ENCODE data around the gene SUMO3.
A peak's percentile ranks its signal among the peaks of the same experiment; 100 is the strongest.

Gene SUMO3

GRCh38 chr21:44828362-44829056 lies 10.6 kb upstream of the SUMO3 start:
- DNase-seq: no peak

GRCh38 chr21:44823179-44823660 lies 5.4 kb upstream of the SUMO3 start:
- DNase-seq: no peak

GRCh38 chr21:44822484-44823178 lies 4.8 kb upstream of the SUMO3 start:
- no peak for DNase-seq

- no peak for DNase-seq
Observed at GRCh38 chr21:44820851-44821250, 3.0 kb upstream of the SUMO3 start.

- no peak for DNase-seq
Observed at GRCh38 chr21:44819283-44820243, 1.7 kb upstream of the SUMO3 start.

GRCh38 chr21:44818640-44819011 lies 764 bp upstream of the SUMO3 start:
- no peak for DNase-seq

- DNase-seq: peak; percentile 68 to 69
Observed at GRCh38 chr21:44817506-44817880, 369 bp downstream of the SUMO3 start.

GRCh38 chr21:44816761-44817505 lies 929 bp downstream of the SUMO3 start:
- DNase-seq: no peak

GRCh38 chr21:44815852-44816628 lies 1.8 kb downstream of the SUMO3 start:
- DNase-seq: no peak

- no peak for DNase-seq
Observed at GRCh38 chr21:44815225-44815624, 2.6 kb downstream of the SUMO3 start.

- no peak for DNase-seq
Observed at GRCh38 chr21:44814498-44815023, 3.3 kb downstream of the SUMO3 start.

GRCh38 chr21:44813727-44814126 lies 4.1 kb downstream of the SUMO3 start:
- no peak for DNase-seq

- DNase-seq: no peak
Observed at GRCh38 chr21:44813149-44813548, 4.7 kb downstream of the SUMO3 start.

- no peak for DNase-seq
Observed at GRCh38 chr21:44812640-44813039, 5.2 kb downstream of the SUMO3 start.

GRCh38 chr21:44810779-44811178 lies 7.1 kb downstream of the SUMO3 start:
- no peak for DNase-seq

- no peak for DNase-seq
Observed at GRCh38 chr21:44805859-44806258, 12.0 kb downstream of the SUMO3 start.

GRCh38 chr21:44805226-44805625 lies 12.6 kb downstream of the SUMO3 start:
- no peak for DNase-seq

GRCh38 chr21:44804762-44805161 lies 13.1 kb downstream of the SUMO3 start:
- DNase-seq: no peak

GRCh38 chr21:44803651-44804050 lies 14.2 kb downstream of the SUMO3 start:
- no peak for DNase-seq

- DNase-seq: no peak
Observed at GRCh38 chr21:44802396-44803153, 15.3 kb downstream of the SUMO3 start.
